Adrenal gland (tissue), 12 donors: ENCODE results near the gene IFT81. TPM values are rescaled to one million over a fixed set of nuclear protein-coding genes. Genes with fewer than 3 reads are reported as not detected.

Experiments
- DNase-seq, 7 donors: peaks; one replicate each; pipeline ENCODE4 v3.0.0-alpha.2; 2019 to 2020
- H3K27ac ChIP-seq, 5 donors: fragments of 200-600 bp; sonication (generic) in 4 of 5; 1 replicate in 3 of 5; 2 replicates in 2 of 5; pipeline versions ENCODE4 v1.5.1 to v1.8.0; 2016 to 2020; ENCODE audit warnings: mild to moderate bottlenecking in 1 of 5
- H3K27me3 ChIP-seq: fragments of 200-600 bp; 2 replicates; pipeline ENCODE4 v1.8.0; 2021
- H3K36me3 ChIP-seq, 2 donors: fragments of 200-600 bp; replicated peaks in 1 of 2; 1 replicate in 1 of 2; 2 replicates in 1 of 2; pipeline versions ENCODE4 v1.5.1 to v1.8.0; 2018 to 2022
- H3K4me1 ChIP-seq, 2 donors: fragments of 200-600 bp; replicated peaks in 1 of 2; 1 replicate in 1 of 2; 2 replicates in 1 of 2; pipeline versions ENCODE4 v1.5.1 to v1.8.0; 2018 to 2021
- H3K4me3 ChIP-seq, 4 donors: fragments of 200-600 bp; sonication (generic) in 3 of 4; one replicate each; pipeline ENCODE4 v1.5.1; 2016 to 2018
- H3K9me3 ChIP-seq, 3 donors: fragments of 200-600 bp; sonication (generic) in 1 of 3; replicated peaks in 1 of 3; 1 replicate in 2 of 3; 2 replicates in 1 of 3; pipeline versions ENCODE4 v1.5.1 to v1.8.0; 2016 to 2021
- POLR2A ChIP-seq, 2 donors: fragments of 450-650 bp; IDR thresholded peaks; one replicate each; pipeline ENCODE4 v1.6.1; 2017; ENCODE audit warnings: antibody characterized with exemption in 2 of 2, mild to moderate bottlenecking in 2 of 2, moderate library complexity in 1 of 2
- WGBS, 4 donors: extraction: QIAGEN DNeasy Blood & Tissue Kit in 2 of 4; methylation state at CpG; one replicate each; pipeline versions ENCODE4 v1.1.5 to v1.1.7; 2013 to 2017; 5-methylcytosine and 5-hydroxymethylcytosine counted together
- intact Hi-C, 2 donors: fragments of 100-400 bp; cut with DNase I; formaldehyde crosslinking; loops; one replicate each; pipeline versions ENCODE4 v1.14.1 to v1.15.0; 2022 to 2023
- polyA plus RNA-seq, 3 donors: library from polyadenylated mRNA; stranded (reverse); fragments of 200-250 nt in 2 of 3; fragments of 350-450 nt in 1 of 3; fragmentation: Illumina TruSeq in 1 of 3; extraction: RNeasy Lipid Tissue Mini Kit (QIAGEN cat#74804) in 1 of 3; gene quantifications; one replicate each; pipeline ENCODE4 v1.2.3, GENCODE V29; 2013 to 2014
- total RNA-seq, 9 donors: library from RNA; depleted of rRNA in 4 of 9; stranded (reverse); fragments of >200 nt in 4 of 9; fragments of 120-200 nt in 1 of 9; fragmentation: NEBNext Ultra II Directional in 1 of 9; extraction: Animal tissue kit (Norgen Biotek cat#: 25700) in 1 of 9; gene quantifications; one replicate each; pipeline versions ENCODE4 v1.1.0 to v1.2.4, GENCODE V29; 2013 to 2023
- TF ChIP-seq, protein P1 (sequence below), 6 experiments: fragments of 450-650 bp in 4 of 6; fragments of 200-600 bp in 2 of 6; sonication (generic) in 1 of 6; IDR thresholded peaks; 1 replicate in 5 of 6; 2 replicates in 1 of 6; pipeline versions ENCODE4 v1.5.1 to v1.8.0; 2016 to 2021; ENCODE audit warnings: antibody characterized with exemption in 6 of 6, mild to moderate bottlenecking in 2 of 6, moderate library complexity in 1 of 6
- donor health status: healthy with polysubstance abuse.
- donor health status: Bipolar disorder and iron deficiency.
- donor health status: DM: yes; HTN: yes; CAD: no.
- donor health status: DM: no; HTN: no; CAD: no.
- donor health status: DM: no; HTN: no; CAD: no.
- donor health status: DM: yes; HTN: yes; CAD: no.

Gene IFT81
- total and polyA plus RNA-seq, 12 donors = 4.0 to 19.2 (median 10.5) TPM

DNA sequence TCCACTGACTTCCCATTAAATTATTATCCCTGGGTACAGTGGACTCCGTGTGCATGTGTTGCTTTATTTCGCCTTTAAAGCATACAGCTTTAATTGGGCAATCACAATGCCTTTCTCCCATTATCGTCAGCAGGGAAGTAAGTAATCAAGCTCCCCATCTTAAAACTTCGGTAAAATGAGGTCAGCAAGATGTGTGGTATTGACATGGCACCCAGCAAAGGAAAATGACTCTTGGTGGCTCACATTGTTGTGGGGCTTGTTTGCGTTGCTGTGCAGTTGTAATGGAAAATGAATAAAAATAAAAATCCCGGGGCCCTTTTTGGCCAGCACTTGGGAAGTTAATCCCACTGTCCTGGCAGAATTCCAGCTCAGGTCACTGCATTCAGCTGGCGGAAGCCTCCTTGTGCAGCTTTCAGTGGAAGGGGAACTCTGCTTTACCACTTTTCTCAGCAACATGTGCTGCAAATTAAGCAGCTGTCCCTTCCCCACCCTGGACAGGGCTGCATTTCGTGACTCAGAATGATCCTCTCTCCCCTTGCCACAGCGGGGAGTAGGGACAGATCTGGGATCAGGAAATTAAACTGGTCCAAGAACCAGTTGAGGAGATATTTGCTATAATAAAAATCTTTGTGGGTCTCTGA is 142.9 kb downstream of the IFT81 start:
- Histone ChIP-seq H3K4me3 (no peak overlapping the region), H3K9me3 (no peaks in the 10 kb centered on the region), H3K27me3 (no peaks in the 10 kb centered on the region), H3K4me1 (peaks cover 19 to 43% of the 10 kb centered on the region in 2 donors), H3K36me3 (no peaks in the 10 kb centered on the region), H3K27ac (peak overlapping the region in 2 of 5 donors; percentile 37 to 41)
- intact Hi-C loops = no loop called here
- WGBS, 4 donors = 37 to 40% (median 39%) methylated on average over 9 of the region's 9 CpGs
- DNase-seq = peak in 5 of 7 donors; percentile 37 to 69 (median 46)
- TF ChIP-seq, protein P1, sequence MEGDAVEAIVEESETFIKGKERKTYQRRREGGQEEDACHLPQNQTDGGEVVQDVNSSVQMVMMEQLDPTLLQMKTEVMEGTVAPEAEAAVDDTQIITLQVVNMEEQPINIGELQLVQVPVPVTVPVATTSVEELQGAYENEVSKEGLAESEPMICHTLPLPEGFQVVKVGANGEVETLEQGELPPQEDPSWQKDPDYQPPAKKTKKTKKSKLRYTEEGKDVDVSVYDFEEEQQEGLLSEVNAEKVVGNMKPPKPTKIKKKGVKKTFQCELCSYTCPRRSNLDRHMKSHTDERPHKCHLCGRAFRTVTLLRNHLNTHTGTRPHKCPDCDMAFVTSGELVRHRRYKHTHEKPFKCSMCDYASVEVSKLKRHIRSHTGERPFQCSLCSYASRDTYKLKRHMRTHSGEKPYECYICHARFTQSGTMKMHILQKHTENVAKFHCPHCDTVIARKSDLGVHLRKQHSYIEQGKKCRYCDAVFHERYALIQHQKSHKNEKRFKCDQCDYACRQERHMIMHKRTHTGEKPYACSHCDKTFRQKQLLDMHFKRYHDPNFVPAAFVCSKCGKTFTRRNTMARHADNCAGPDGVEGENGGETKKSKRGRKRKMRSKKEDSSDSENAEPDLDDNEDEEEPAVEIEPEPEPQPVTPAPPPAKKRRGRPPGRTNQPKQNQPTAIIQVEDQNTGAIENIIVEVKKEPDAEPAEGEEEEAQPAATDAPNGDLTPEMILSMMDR (IDR thresholded peaks at IDR 0.05) = no peak
- no peak for TF ChIP-seq POLR2A (IDR thresholded peaks at IDR 0.05)

Other genes starting within 250 kb of the IFT81 start
- gene GLTP, start 243.8 kb upstream of the IFT81 start, total RNA-seq = 10 to 100 TPM; 29.7 to 73.7 (median 40.5) TPM
- gene GLTP, start 243.8 kb upstream of the IFT81 start, polyA plus RNA-seq = 10 to 100 TPM; 24.5 to 38.6 (median 27.4) TPM
- gene TCHP, start 224.1 kb upstream of the IFT81 start, total RNA-seq = 10 to 100 TPM in 4 of 9 donors, 1 to 10 TPM in 5; 8.8 to 18.7 (median 10.0) TPM
- gene TCHP, start 224.1 kb upstream of the IFT81 start, polyA plus RNA-seq = 10 to 100 TPM in 2 of 3 donors, 1 to 10 TPM in 1; 8.3 to 21.1 (median 11.3) TPM
- 10 to 100 TPM; 35.9 to 80.9 (median 57.9) TPM for gene GIT2, start 128.0 kb upstream of the IFT81 start, total RNA-seq
- gene GIT2, start 128.0 kb upstream of the IFT81 start, polyA plus RNA-seq = 10 to 100 TPM; 24.3 to 56.3 (median 31.6) TPM
- gene ANKRD13A, start 124.9 kb upstream of the IFT81 start, total RNA-seq = 10 to 100 TPM; 31.0 to 84.5 (median 46.4) TPM
- gene ANKRD13A, start 124.9 kb upstream of the IFT81 start, polyA plus RNA-seq = 10 to 100 TPM; 17.1 to 38.6 (median 17.1) TPM
- gene C12orf76, start 75.8 kb upstream of the IFT81 start, total RNA-seq = 10 to 100 TPM in 8 of 9 donors, 1 to 10 TPM in 1; 7.1 to 35.1 (median 15.6) TPM
- 10 to 100 TPM in 2 of 3 donors, 1 to 10 TPM in 1; 9.7 to 14.2 (median 12.1) TPM for gene C12orf76, start 75.8 kb upstream of the IFT81 start, polyA plus RNA-seq
- gene ATP2A2, start 156.9 kb downstream of the IFT81 start, total RNA-seq = 100 to 1,000 TPM in 8 of 9 donors, 10 to 100 TPM in 1; 94.7 to 312 (median 132) TPM
- 100 to 1,000 TPM in 1 of 3 donors, 10 to 100 TPM in 2; 20.8 to 198 (median 27.1) TPM for gene ATP2A2, start 156.9 kb downstream of the IFT81 start, polyA plus RNA-seq